HEK293 (cell line): ENCODE data around the gene RAD51.
A peak's percentile ranks its signal among the peaks of the same experiment; 100 is the strongest.

Experiments used
- BCL11A ChIP-seq: fragments of 450-650 bp; formaldehyde crosslinking; IDR thresholded peaks from 2 replicates; pipeline ENCODE4 v1.5.1; 2016; ENCODE audit warnings: low read depth, missing biosample characterization, missing genetic modification characterization
- CTCF ChIP-seq: fragments of 450-650 bp; formaldehyde crosslinking; IDR thresholded peaks from 2 replicates; pipeline ENCODE4 v1.5.1; 2016; ENCODE audit warnings: missing biosample characterization, missing genetic modification characterization
- GLI4 ChIP-seq: fragments of 450-650 bp; formaldehyde crosslinking; IDR thresholded peaks from 2 replicates; pipeline ENCODE4 v1.5.1; 2016; ENCODE audit warnings: missing biosample characterization, missing genetic modification characterization
- GLIS2 ChIP-seq: fragments of 450-650 bp; formaldehyde crosslinking; IDR thresholded peaks from 2 replicates; pipeline ENCODE4 v1.5.1; 2016; ENCODE audit warnings: missing biosample characterization, missing genetic modification characterization
- KLF10 ChIP-seq: fragments of 450-650 bp; IDR thresholded peaks from 2 replicates; pipeline ENCODE4 v1.5.1; 2018; ENCODE audit warnings: missing biosample characterization, mild to moderate bottlenecking, missing genetic modification characterization
- KLF7 ChIP-seq: fragments of 450-650 bp; formaldehyde crosslinking; IDR thresholded peaks from 2 replicates; pipeline ENCODE4 v1.5.1; 2016; ENCODE audit warnings: missing biosample characterization, missing genetic modification characterization, borderline replicate concordance
- KLF9 ChIP-seq: fragments of 450-650 bp; formaldehyde crosslinking; IDR thresholded peaks from 2 replicates; pipeline ENCODE4 v1.5.1; 2016; ENCODE audit warnings: missing biosample characterization, missing genetic modification characterization, low read depth
- PBX3 ChIP-seq: sonication (generic); formaldehyde crosslinking; IDR thresholded peaks from 2 replicates; pipeline ENCODE4 v1.8.1; 2022; ENCODE audit warnings: mild to moderate bottlenecking, moderate library complexity, missing genetic modification reagents
- SP2 ChIP-seq: fragments of 450-650 bp; formaldehyde crosslinking; IDR thresholded peaks from 2 replicates; pipeline ENCODE4 v1.5.1; 2016; ENCODE audit warnings: missing biosample characterization, missing genetic modification characterization
- ZBTB11 ChIP-seq: fragments of 450-650 bp; formaldehyde crosslinking; conservative IDR thresholded peaks from 2 replicates; pipeline ENCODE4 v1.5.1; 2016; ENCODE audit warnings: low read depth, missing biosample characterization, missing genetic modification characterization
- ZBTB20 ChIP-seq: fragments of 450-650 bp; formaldehyde crosslinking; IDR thresholded peaks from 2 replicates; pipeline ENCODE4 v1.5.1; 2016; ENCODE audit warnings: missing biosample characterization, missing genetic modification characterization
- ZBTB26 ChIP-seq: fragments of 450-650 bp; formaldehyde crosslinking; optimal IDR thresholded peaks from 2 replicates; pipeline ENCODE3; 2016; ENCODE audit warnings: missing biosample characterization, mild to moderate bottlenecking, missing genetic modification characterization
- ZBTB44 ChIP-seq: fragments of 450-650 bp; IDR thresholded peaks from 2 replicates; pipeline ENCODE4 v1.5.1; 2018; ENCODE audit warnings: missing biosample characterization, mild to moderate bottlenecking, missing genetic modification characterization
- ZNF140 ChIP-seq: fragments of 450-650 bp; formaldehyde crosslinking; IDR thresholded peaks from 2 replicates; pipeline ENCODE4 v1.5.1; 2016; ENCODE audit warnings: missing biosample characterization, missing genetic modification characterization
- ZNF2 ChIP-seq: fragments of 450-650 bp; formaldehyde crosslinking; IDR thresholded peaks from 2 replicates; pipeline ENCODE4 v1.5.1; 2016; ENCODE audit warnings: missing biosample characterization, missing genetic modification characterization
- ZNF354C ChIP-seq: fragments of 450-650 bp; formaldehyde crosslinking; IDR thresholded peaks from 2 replicates; pipeline ENCODE4 v1.5.1; 2016; ENCODE audit warnings: missing biosample characterization, missing genetic modification characterization, low read depth, borderline replicate concordance
- ZNF391 ChIP-seq: fragments of 450-650 bp; formaldehyde crosslinking; IDR thresholded peaks from 2 replicates; pipeline ENCODE4 v1.5.1; 2016; ENCODE audit warnings: low read depth, missing biosample characterization, missing genetic modification characterization, borderline replicate concordance
- ZNF473 ChIP-seq: fragments of 450-650 bp; formaldehyde crosslinking; IDR thresholded peaks from 2 replicates; pipeline ENCODE4 v1.5.1; 2017; ENCODE audit warnings: missing biosample characterization, missing genetic modification characterization
- ZNF501 ChIP-seq: fragments of 450-650 bp; formaldehyde crosslinking; IDR thresholded peaks from 2 replicates; pipeline ENCODE4 v1.5.1; 2016; ENCODE audit warnings: missing biosample characterization, missing genetic modification characterization
- ZNF549 ChIP-seq: fragments of 450-650 bp; IDR thresholded peaks from 2 replicates; pipeline ENCODE4 v1.5.1; 2018; ENCODE audit warnings: missing biosample characterization, missing genetic modification characterization, mild to moderate bottlenecking, inconsistent platforms, moderate library complexity
- ZNF571 ChIP-seq: fragments of 450-650 bp; formaldehyde crosslinking; IDR thresholded peaks from 2 replicates; pipeline ENCODE4 v1.5.0; 2017; ENCODE audit warnings: missing biosample characterization, missing genetic modification characterization
- ZNF600 ChIP-seq: fragments of 450-650 bp; formaldehyde crosslinking; IDR thresholded peaks from 2 replicates; pipeline ENCODE4 v1.5.1; 2016; ENCODE audit warnings: missing biosample characterization, missing genetic modification characterization
- ZNF692 ChIP-seq: fragments of 450-650 bp; formaldehyde crosslinking; IDR thresholded peaks from 2 replicates; pipeline ENCODE4 v1.5.1; 2016; ENCODE audit warnings: missing biosample characterization, missing genetic modification characterization
- ZNF785 ChIP-seq: fragments of 450-650 bp; formaldehyde crosslinking; IDR thresholded peaks from 2 replicates; pipeline ENCODE4 v1.5.1; 2016; ENCODE audit warnings: missing biosample characterization, missing genetic modification characterization
- ZNF837 ChIP-seq: fragments of 450-650 bp; formaldehyde crosslinking; IDR thresholded peaks from 2 replicates; pipeline ENCODE4 v1.5.1; 2016; ENCODE audit warnings: missing biosample characterization, missing genetic modification characterization
- ZSCAN16 ChIP-seq: fragments of 450-650 bp; formaldehyde crosslinking; IDR thresholded peaks from 2 replicates; pipeline ENCODE4 v1.5.1; 2016; ENCODE audit warnings: missing biosample characterization, missing genetic modification characterization
- ZSCAN4 ChIP-seq: fragments of 450-650 bp; formaldehyde crosslinking; IDR thresholded peaks from 2 replicates; pipeline ENCODE4 v1.5.1; 2017; ENCODE audit warnings: missing biosample characterization, missing genetic modification characterization

The RAD51 gene

GRCh38 chr15:40694688-40695468, at the start of gene RAD51 (continued):
- peak; percentile 34; the same call in 1 of the 2 replicates for TF ChIP-seq ZBTB11
- TF ChIP-seq ZNF391 = 0 out of 2 replicates have a peak, but pooled peaks have one; percentile 31
- no peak for TF ChIP-seq ZNF354C
- peak; percentile 73 for TF ChIP-seq ZNF600 (tag by site-specific recombination)
- no peak for TF ChIP-seq ZNF473 (tag by site-specific recombination)
- 0 out of 2 replicates have a peak, but pooled peaks have one; percentile 5 for TF ChIP-seq BCL11A (tag by site-specific recombination)
- peak; percentile 69; the same call in 1 of the 2 replicates for TF ChIP-seq ZBTB20 (tag by site-specific recombination)
- peak; percentile 28; the same call in 1 of the 2 replicates for TF ChIP-seq CTCF (tag by site-specific recombination)
- 0 out of 2 replicates have a peak, but pooled peaks have one; percentile 69 for TF ChIP-seq ZNF837 (tag by site-specific recombination)
- TF ChIP-seq KLF7 (tag by site-specific recombination) = peak; percentile 87; the same call in 1 of the 2 replicates
- peak; percentile 89 for TF ChIP-seq SP2
- TF ChIP-seq KLF10 = peak; percentile 58
- no peak for TF ChIP-seq ZNF785
- peak; percentile 80 for TF ChIP-seq ZNF692 (tag by site-specific recombination)
- TF ChIP-seq PBX3 = 0 out of 2 replicates have a peak, but pooled peaks have one; percentile 19
- no peak for TF ChIP-seq ZBTB44 (tag by site-specific recombination)
- TF ChIP-seq ZNF140 = no peak
- peak; percentile 40; the same call in 1 of the 2 replicates for TF ChIP-seq ZSCAN16 (tag by site-specific recombination)
- no peak for TF ChIP-seq ZNF549 (tag by site-specific recombination)
- TF ChIP-seq KLF9 (tag by site-specific recombination) = peak; percentile 80
- peak; percentile 11; the same call in 1 of the 2 replicates for TF ChIP-seq ZSCAN4 (tag by site-specific recombination)
- TF ChIP-seq ZBTB26 (tag by site-specific recombination) = peak; percentile 99
- TF ChIP-seq ZNF2 (tag by site-specific recombination) = peak; percentile 68; the same call in 1 of the 2 replicates
- 0 out of 2 replicates have a peak, but pooled peaks have one; percentile 77 for TF ChIP-seq GLI4 (tag by site-specific recombination)
- no peak for TF ChIP-seq ZNF571
- peak; percentile 98 for TF ChIP-seq ZNF501 (tag by site-specific recombination)
- TF ChIP-seq GLIS2 (tag by site-specific recombination) = peak; percentile 9; the same call in 1 of the 2 replicates
